Natural killer cell (primary cell): ENCODE measurements around the gene CNNM4. TPM values are rescaled to one million over a fixed set of nuclear protein-coding genes. Genes with fewer than 3 reads are reported as not detected.
"Not testable (repeated sequence)": the region's sequence is repeated elsewhere in the genome, so short reads cannot be mapped to it uniquely, and the experiment has no call there.

ENCODE experiments used
- ATAC-seq, 3 donors: fragments of 150-1000 bp in 2 of 3; fragments of 200-7000 bp in 1 of 3; cut with Tn5 transposase; 1 replicate in 1 of 3; 2 replicates in 2 of 3; pipeline ENCODE4 v1.10.0; 2021; ENCODE audit warnings: mild to moderate bottlenecking in 2 of 3, moderate library complexity in 2 of 3
- DNase-seq, 2 donors: peaks; one replicate each; pipeline versions ENCODE4 v3.0.0 to v3.0.0-alpha.2; 2013 to 2021; ENCODE audit warnings: mixed read lengths in 1 of 2
- H3K27ac ChIP-seq: one replicate; pipeline ENCODE4 v1.5.1; 2013; ENCODE audit warnings: mild to moderate bottlenecking, low read length
- H3K27me3 ChIP-seq: one replicate; pipeline ENCODE4 v1.6.1; 2013; ENCODE audit warnings: low read length; ENCODE audit not compliant: control insufficient read depth, insufficient read depth
- H3K36me3 ChIP-seq: one replicate; pipeline ENCODE4 v1.6.1; 2013; ENCODE audit warnings: low read length; ENCODE audit not compliant: control insufficient read depth, insufficient read depth
- H3K4me1 ChIP-seq: one replicate; pipeline ENCODE4 v1.6.1; 2013; ENCODE audit warnings: low read length; ENCODE audit not compliant: control insufficient read depth, insufficient read depth
- H3K4me3 ChIP-seq: one replicate; pipeline ENCODE4 v1.5.1; 2013; ENCODE audit warnings: low read length
- H3K9me3 ChIP-seq: one replicate; pipeline ENCODE4 v1.6.1; 2013; ENCODE audit warnings: low read length; ENCODE audit not compliant: control insufficient read depth, insufficient read depth
- H3K27ac Mint-ChIP-seq, 2 donors: one replicate each; pipeline ENCODE4 v1.8.0; 2022; ENCODE audit warnings: mild to moderate bottlenecking in 2 of 2, mixed read lengths in 2 of 2, moderate library complexity in 1 of 2
- H3K27me3 Mint-ChIP-seq, 2 donors: one replicate each; pipeline ENCODE4 v1.8.0; 2022; ENCODE audit warnings: low read depth in 2 of 2, mixed read lengths in 2 of 2
- H3K36me3 Mint-ChIP-seq: one replicate; pipeline ENCODE4 v1.8.0; 2022; ENCODE audit warnings: mixed read lengths
- H3K4me1 Mint-ChIP-seq, 2 donors: one replicate each; pipeline ENCODE4 v1.8.0; 2022; ENCODE audit warnings: mixed read lengths in 2 of 2
- H3K4me3 Mint-ChIP-seq: one replicate; pipeline ENCODE4 v1.8.0; 2022; ENCODE audit warnings: mild to moderate bottlenecking, moderate library complexity, mixed read lengths
- H3K9me3 Mint-ChIP-seq, 2 donors: one replicate each; pipeline ENCODE4 v1.8.0; 2022; ENCODE audit warnings: mixed read lengths in 2 of 2
- CTCF ChIP-seq: fragments of 200-600 bp; IDR thresholded peaks from one replicate; pipeline ENCODE4 v1.8.0; 2022; ENCODE audit warnings: antibody characterized with exemption
- WGBS: methylation state at CpG from one replicate; pipeline ENCODE4 v1.1.7; 2013; ENCODE audit warnings: missing lambda C conversion rate; ENCODE audit not compliant: insufficient coverage; 5-methylcytosine and 5-hydroxymethylcytosine counted together
- intact Hi-C: fragments of 100-400 bp; cut with micrococcal nuclease; formaldehyde crosslinking; loops from one replicate; pipeline ENCODE4 v1.14.2; 2022
- total RNA-seq, 4 donors: library from RNA; stranded (reverse); fragments of 120-200 nt in 1 of 4; gene quantifications; one replicate each; pipeline versions ENCODE4 v1.2.3 to v1.2.4, GENCODE V29; 2013 to 2022

CNNM4 gene
- total RNA-seq, 3 donors from 2014 or later (not counting 1 experiment from before 2014, with no cell fraction given), result 9.9 to 12.1 (median 10.7) TPM

DNA sequence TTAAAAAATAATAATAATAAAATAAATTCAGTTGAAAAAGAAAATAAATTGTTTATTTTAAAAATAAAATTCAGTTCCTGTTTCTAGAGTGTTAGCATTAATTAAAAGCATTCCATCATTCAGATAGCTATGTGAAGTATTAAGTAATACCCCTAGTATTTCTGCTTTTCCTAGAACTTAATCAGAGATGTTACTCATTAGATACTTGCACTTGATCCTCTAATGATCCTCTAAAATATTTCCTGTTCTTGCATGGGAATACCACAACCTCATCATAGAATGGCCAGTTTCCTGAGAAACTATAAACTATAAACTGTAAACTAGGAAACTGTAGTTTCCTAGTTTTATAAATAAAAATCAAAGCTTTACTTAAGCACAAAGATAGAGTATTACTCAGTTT is 44.3 kb downstream of the CNNM4 start:
- H3K9me3 Mint-ChIP-seq, result no peaks in the 10 kb centered on the region
- H3K27ac Mint-ChIP-seq, result no peak overlapping the region
- H3K36me3 ChIP-seq, result peaks cover under 1% of the 10 kb centered on the region
- peaks cover 12 to 15% of the 10 kb centered on the region in 2 donors for H3K4me1 Mint-ChIP-seq
- no peak overlapping the region for H3K27ac ChIP-seq
- no peak overlapping the region for H3K4me3 Mint-ChIP-seq
- TF ChIP-seq CTCF, result no peak
- no peak for DNase-seq
- H3K4me3 ChIP-seq, result no peak overlapping the region
- intact Hi-C loops, result loop anchor here (5.0 kb wide), 1 partner anchor 43 kb away; the partner anchor contains the start of gene CNNM4
- no peaks in the 10 kb centered on the region for H3K27me3 ChIP-seq
- H3K4me1 ChIP-seq, result peaks cover 36% of the 10 kb centered on the region
- peaks cover 6% of the 10 kb centered on the region for H3K36me3 Mint-ChIP-seq
- ATAC-seq, result no peak
- no peaks in the 10 kb centered on the region for H3K27me3 Mint-ChIP-seq
- H3K9me3 ChIP-seq, result no peaks in the 10 kb centered on the region

DNA sequence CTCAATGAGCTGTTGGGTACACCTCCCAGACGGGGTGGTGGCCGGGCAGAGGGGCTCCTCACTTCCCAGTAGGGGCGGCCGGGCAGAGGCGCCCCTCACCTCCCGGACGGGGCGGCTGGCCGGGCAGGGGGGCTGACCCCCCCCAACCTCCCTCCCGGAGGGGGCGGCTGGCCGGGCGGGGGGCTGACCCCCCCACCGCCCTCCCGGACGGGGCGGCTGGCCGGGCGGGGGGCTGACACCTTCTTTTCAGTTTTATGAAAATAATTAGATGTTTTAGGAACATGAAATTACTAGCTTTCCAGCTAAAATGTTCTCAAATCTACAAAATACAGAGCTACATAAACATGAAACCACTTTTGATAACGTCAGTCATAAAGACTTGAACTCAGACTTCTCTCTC is 45.2 kb downstream of the CNNM4 start:
- Histone ChIP-seq H3K27ac (peak overlapping the region; percentile 83), H3K4me1 (peaks cover 32% of the 10 kb centered on the region)
- ATAC-seq, DNase-seq, H3K36me3 Mint-ChIP-seq, H3K4me3 ChIP-seq, H3K9me3 Mint-ChIP-seq, H3K27me3 ChIP-seq, H3K27me3 Mint-ChIP-seq, H3K36me3 ChIP-seq, H3K9me3 ChIP-seq: not testable (repeated sequence)
- H3K4me1 Mint-ChIP-seq, result peaks cover 12 to 16% of the 10 kb centered on the region in 2 donors
- WGBS, result no CpG with 5 or more reads among the region's 20 CpGs
- intact Hi-C loops, result loop anchor here (1.0 to 2.0 kb wide), 2 partner anchors 9 to 65 kb away; partner anchors contain the start of gene LMAN2L
- peak overlapping the region; percentile 94 to 98 for H3K27ac Mint-ChIP-seq
- H3K4me3 Mint-ChIP-seq, result peak overlapping the region; percentile 90

DNA sequence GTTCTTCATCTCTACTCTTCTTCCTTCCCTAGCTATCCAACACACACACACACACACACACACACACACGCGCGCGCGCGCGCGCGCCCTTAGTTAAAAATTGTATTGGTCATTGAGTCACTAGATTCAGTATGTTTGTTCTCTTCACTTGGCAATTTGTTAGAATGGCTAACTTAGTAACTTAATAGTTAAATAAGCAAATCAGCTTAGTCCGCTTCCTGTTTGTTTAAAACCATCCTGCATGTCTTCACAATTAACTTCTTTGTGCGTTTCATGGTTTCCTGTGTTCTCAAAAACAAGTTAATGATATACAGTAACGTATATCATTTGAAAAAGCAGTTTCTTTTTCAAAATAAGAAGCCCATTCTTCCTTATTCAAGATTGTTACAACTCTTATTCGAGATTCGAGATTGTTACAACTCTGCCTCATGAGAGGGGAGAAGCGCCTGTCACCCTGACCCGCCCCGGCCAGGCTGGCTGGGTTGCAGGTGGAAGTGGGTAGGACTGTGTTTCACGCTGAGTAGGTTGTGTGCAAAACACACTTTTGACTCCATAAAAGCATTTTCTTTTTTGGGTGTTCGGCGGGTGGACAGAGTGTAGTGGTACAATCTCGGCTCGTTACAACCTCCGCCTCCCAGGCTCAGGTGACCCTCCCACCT is 45.9 kb downstream of the CNNM4 start:
- Histone ChIP-seq H3K9me3 (no peaks in the 10 kb centered on the region), H3K36me3 (no peaks in the 10 kb centered on the region), H3K4me1 (peaks cover 25% of the 10 kb centered on the region), H3K27ac (peak overlapping the region; percentile 83), H3K4me3 (peak overlapping the region; percentile 13), H3K27me3 (no peaks in the 10 kb centered on the region)
- H3K27ac Mint-ChIP-seq, result peak overlapping the region; percentile 94 to 98
- H3K36me3 Mint-ChIP-seq, result peaks cover 6% of the 10 kb centered on the region
- H3K4me1 Mint-ChIP-seq, result peaks cover 12 to 23% of the 10 kb centered on the region in 2 donors
- H3K4me3 Mint-ChIP-seq, result peak overlapping the region; percentile 90
- intact Hi-C loops, result loop anchor here (1.0 to 2.0 kb wide), 2 partner anchors 9 to 66 kb away; partner anchors contain the start of gene LMAN2L
- ATAC-seq, result peak; percentile 87 to 92 (median 88)
- no peaks in the 10 kb centered on the region for H3K9me3 Mint-ChIP-seq
- 47% methylated on average over 12 of the region's 23 CpGs for WGBS
- peak; percentile 53 to 65 for DNase-seq
- H3K27me3 Mint-ChIP-seq, result no peaks in the 10 kb centered on the region
- no peak for TF ChIP-seq CTCF

GRCh38 chr2:96807127-96807471 is 46.4 kb downstream of the CNNM4 start:
- intact Hi-C loops, result loop anchor here (2.0 kb wide), 1 partner anchor 66 kb away; the partner anchor contains the start of gene LMAN2L
- H3K4me1 Mint-ChIP-seq, result peaks cover 12 to 24% of the 10 kb centered on the region in 2 donors
- Histone ChIP-seq H3K4me3 (peak overlapping the region; percentile 13), H3K36me3 (no peaks in the 10 kb centered on the region), H3K27me3 (no peaks in the 10 kb centered on the region), H3K9me3 (no peaks in the 10 kb centered on the region), H3K4me1 (peaks cover 21% of the 10 kb centered on the region), H3K27ac (peak overlapping the region; percentile 83)
- 72% methylated on average over 10 of the region's 10 CpGs for WGBS
- DNase-seq (no peak), ATAC-seq (no peak)
- TF ChIP-seq CTCF, result no peak
- H3K4me3 Mint-ChIP-seq, result peak overlapping the region; percentile 90
- H3K9me3 Mint-ChIP-seq, result no peaks in the 10 kb centered on the region
- H3K27ac Mint-ChIP-seq, result peak overlapping the region; percentile 94 to 98
- H3K36me3 Mint-ChIP-seq, result peaks cover 6% of the 10 kb centered on the region
- no peaks in the 10 kb centered on the region for H3K27me3 Mint-ChIP-seq
